ENCODE data around the gene GALNT3. TPM values are rescaled to one million over a fixed set of nuclear protein-coding genes. Genes with fewer than 3 reads are reported as not detected.

Gene GALNT3
- total and polyA plus RNA-seq, 4 donors: 0.29 to 2.3 (median 1.6) TPM

- Histone ChIP-seq H3K4me3 (ENCODE audit: low read depth in 1 of 3, low read length in 3 of 3) (no peak overlapping the region), H3K27ac (ENCODE audit: low read depth in 1 of 2, low read length in 2 of 2) (no peak overlapping the region), H3K36me3 (ENCODE audit: control insufficient read depth in 4 of 4, insufficient read depth in 3 of 4, low read depth in 1 of 4, low read length in 3 of 4) (no peaks in the 10 kb centered on the region), H3K4me1 (ENCODE audit: control insufficient read depth in 4 of 4, insufficient read depth in 4 of 4, low read length in 3 of 4) (no peaks in the 10 kb centered on the region), H3K27me3 (ENCODE audit: control insufficient read depth in 4 of 4, insufficient read depth in 4 of 4, low read length in 3 of 4) (no peaks in the 10 kb centered on the region), H3K9ac (ENCODE audit: low read depth in 1 of 2, low read length in 2 of 2) (no peak overlapping the region), H3K9me3 (ENCODE audit: control insufficient read depth in 4 of 4, low read length in 3 of 4) (no peaks in the 10 kb centered on the region)
- DNase-seq (ENCODE audit: low spot score): no peak
- 84% methylated on average over 2 of the region's 2 CpGs for WGBS
- TF ChIP-seq ZBTB33 (IDR thresholded peaks at IDR 0.05) (no peak), SP1 (IDR thresholded peaks at IDR 0.05) (no peak), YY1 (IDR thresholded peaks at IDR 0.05) (no peak), RAD21 (IDR thresholded peaks at IDR 0.05) (no peak), GABPA (IDR thresholded peaks at IDR 0.05 in 1 of 2, conservative IDR thresholded peaks at IDR 0.05 in 1 of 2) (no peak), EGR1 (IDR thresholded peaks at IDR 0.05; ENCODE audit: low read depth in 2 of 2) (no peak), CTCF (IDR thresholded peaks at IDR 0.05; ENCODE audit: low read depth, low read length, missing input control) (no peak), ATF3 (IDR thresholded peaks at IDR 0.05) (no peak), JUND (IDR thresholded peaks at IDR 0.05) (no peak), TAF1 (conservative IDR thresholded peaks at IDR 0.05) (no peak)
- TF ChIP-seq, protein P1, sequence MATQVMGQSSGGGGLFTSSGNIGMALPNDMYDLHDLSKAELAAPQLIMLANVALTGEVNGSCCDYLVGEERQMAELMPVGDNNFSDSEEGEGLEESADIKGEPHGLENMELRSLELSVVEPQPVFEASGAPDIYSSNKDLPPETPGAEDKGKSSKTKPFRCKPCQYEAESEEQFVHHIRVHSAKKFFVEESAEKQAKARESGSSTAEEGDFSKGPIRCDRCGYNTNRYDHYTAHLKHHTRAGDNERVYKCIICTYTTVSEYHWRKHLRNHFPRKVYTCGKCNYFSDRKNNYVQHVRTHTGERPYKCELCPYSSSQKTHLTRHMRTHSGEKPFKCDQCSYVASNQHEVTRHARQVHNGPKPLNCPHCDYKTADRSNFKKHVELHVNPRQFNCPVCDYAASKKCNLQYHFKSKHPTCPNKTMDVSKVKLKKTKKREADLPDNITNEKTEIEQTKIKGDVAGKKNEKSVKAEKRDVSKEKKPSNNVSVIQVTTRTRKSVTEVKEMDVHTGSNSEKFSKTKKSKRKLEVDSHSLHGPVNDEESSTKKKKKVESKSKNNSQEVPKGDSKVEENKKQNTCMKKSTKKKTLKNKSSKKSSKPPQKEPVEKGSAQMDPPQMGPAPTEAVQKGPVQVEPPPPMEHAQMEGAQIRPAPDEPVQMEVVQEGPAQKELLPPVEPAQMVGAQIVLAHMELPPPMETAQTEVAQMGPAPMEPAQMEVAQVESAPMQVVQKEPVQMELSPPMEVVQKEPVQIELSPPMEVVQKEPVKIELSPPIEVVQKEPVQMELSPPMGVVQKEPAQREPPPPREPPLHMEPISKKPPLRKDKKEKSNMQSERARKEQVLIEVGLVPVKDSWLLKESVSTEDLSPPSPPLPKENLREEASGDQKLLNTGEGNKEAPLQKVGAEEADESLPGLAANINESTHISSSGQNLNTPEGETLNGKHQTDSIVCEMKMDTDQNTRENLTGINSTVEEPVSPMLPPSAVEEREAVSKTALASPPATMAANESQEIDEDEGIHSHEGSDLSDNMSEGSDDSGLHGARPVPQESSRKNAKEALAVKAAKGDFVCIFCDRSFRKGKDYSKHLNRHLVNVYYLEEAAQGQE (IDR thresholded peaks at IDR 0.05): no peak
Measured at GRCh38 chr2:165835363-165835762, 41.3 kb upstream of the GALNT3 start.

DNA sequence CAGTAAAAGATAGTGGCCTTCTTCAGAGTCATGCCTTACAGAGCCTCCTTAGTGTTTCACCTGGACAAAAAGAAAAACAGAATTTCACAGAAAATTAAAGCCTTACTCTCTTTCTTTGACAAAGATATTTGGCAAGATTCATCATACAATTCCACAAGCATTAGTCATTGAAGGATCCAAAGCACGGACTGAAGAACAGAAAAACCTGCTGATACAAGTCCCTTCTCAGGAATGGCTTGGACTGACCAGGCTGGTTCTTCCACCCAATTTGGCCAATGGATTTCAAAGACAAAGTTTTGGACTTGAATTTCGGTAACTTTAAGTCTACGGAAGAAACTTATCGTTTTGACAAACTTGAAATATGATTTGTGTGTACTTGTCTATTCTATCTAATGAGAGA lies 39.1 kb upstream of the GALNT3 start:
- Histone ChIP-seq H3K27me3 (ENCODE audit: control insufficient read depth in 4 of 4, insufficient read depth in 4 of 4, low read length in 3 of 4) (no peaks in the 10 kb centered on the region), H3K4me3 (ENCODE audit: low read depth in 1 of 3, low read length in 3 of 3) (no peak overlapping the region), H3K9ac (ENCODE audit: low read depth in 1 of 2, low read length in 2 of 2) (no peak overlapping the region), H3K4me1 (ENCODE audit: control insufficient read depth in 4 of 4, insufficient read depth in 4 of 4, low read length in 3 of 4) (no peaks in the 10 kb centered on the region), H3K9me3 (ENCODE audit: control insufficient read depth in 4 of 4, low read length in 3 of 4) (no peaks in the 10 kb centered on the region), H3K27ac (ENCODE audit: low read depth in 1 of 2, low read length in 2 of 2) (no peak overlapping the region), H3K36me3 (ENCODE audit: control insufficient read depth in 4 of 4, insufficient read depth in 3 of 4, low read depth in 1 of 4, low read length in 3 of 4) (no peaks in the 10 kb centered on the region)
- DNase-seq (ENCODE audit: low spot score): no peak
- 95% methylated on average over 4 of the region's 4 CpGs for WGBS
- no peak for TF ChIP-seq SP1 (IDR thresholded peaks at IDR 0.05)
- TF ChIP-seq GABPA (IDR thresholded peaks at IDR 0.05 in 1 of 2, conservative IDR thresholded peaks at IDR 0.05 in 1 of 2): no peak
- TF ChIP-seq RAD21 (IDR thresholded peaks at IDR 0.05): no peak
- no peak for TF ChIP-seq TAF1 (conservative IDR thresholded peaks at IDR 0.05)
- no peak for TF ChIP-seq CTCF (IDR thresholded peaks at IDR 0.05; ENCODE audit: low read depth, low read length, missing input control)
- TF ChIP-seq FOXA1 (IDR thresholded peaks at IDR 0.05): no peak
- TF ChIP-seq, protein P1 (IDR thresholded peaks at IDR 0.05): no peak
- TF ChIP-seq JUND (IDR thresholded peaks at IDR 0.05): no peak
- TF ChIP-seq, protein P2, sequence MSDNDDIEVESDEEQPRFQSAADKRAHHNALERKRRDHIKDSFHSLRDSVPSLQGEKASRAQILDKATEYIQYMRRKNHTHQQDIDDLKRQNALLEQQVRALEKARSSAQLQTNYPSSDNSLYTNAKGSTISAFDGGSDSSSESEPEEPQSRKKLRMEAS (IDR thresholded peaks at IDR 0.05): no peak
- no peak for TF ChIP-seq HNF4G (IDR thresholded peaks at IDR 0.05)
- no peak for TF ChIP-seq NR2F2 (IDR thresholded peaks at IDR 0.05)
- TF ChIP-seq RXRA (IDR thresholded peaks at IDR 0.05): no peak
- no peak for TF ChIP-seq YY1 (IDR thresholded peaks at IDR 0.05)
- TF ChIP-seq EGR1 (IDR thresholded peaks at IDR 0.05; ENCODE audit: low read depth in 2 of 2): no peak
- no peak for TF ChIP-seq ATF3 (IDR thresholded peaks at IDR 0.05)
- no peak for TF ChIP-seq FOXA2 (IDR thresholded peaks at IDR 0.05)
